Thyroid gland (tissue), 4 donors: ENCODE results near the gene SEC22A. TPM values are rescaled to one million over a fixed set of nuclear protein-coding genes. Genes with fewer than 3 reads are reported as not detected.

ENCODE experiments used
- DNase-seq, 2 donors: peaks; one replicate each; pipeline ENCODE4 v3.0.0-alpha.2; 2019
- H3K27ac ChIP-seq, 3 donors: fragments of 200-600 bp; sonication (generic); 1 replicate in 2 of 3; 2 replicates in 1 of 3; pipeline ENCODE4 v1.5.1; 2016 to 2019; ENCODE audit warnings: mild to moderate bottlenecking in 1 of 3, moderate library complexity in 1 of 3
- H3K27me3 ChIP-seq: fragments of 200-600 bp; sonication (generic); one replicate; pipeline ENCODE4 v1.5.1; 2019
- H3K36me3 ChIP-seq, 2 donors: fragments of 200-600 bp; sonication (generic); one replicate each; pipeline ENCODE4 v1.5.1; 2016 to 2019
- H3K4me1 ChIP-seq, 2 donors: fragments of 200-600 bp; sonication (generic); one replicate each; pipeline ENCODE4 v1.5.1; 2017 to 2019
- H3K4me3 ChIP-seq, 3 donors: fragments of 200-600 bp; sonication (generic); replicated peaks in 1 of 3; 1 replicate in 2 of 3; 2 replicates in 1 of 3; pipeline ENCODE4 v1.5.1; 2016; ENCODE audit warnings: mild to moderate bottlenecking in 1 of 3
- H3K9me3 ChIP-seq: fragments of 200-600 bp; sonication (generic); one replicate; pipeline ENCODE4 v1.5.1; 2017
- CTCF ChIP-seq, 6 experiments: fragments of 200-600 bp in 3 of 6; fragments of 450-650 bp in 3 of 6; sonication (generic) in 3 of 6; IDR thresholded peaks; one replicate each; pipeline ENCODE4 v1.5.1; 2016 to 2019; ENCODE audit warnings: antibody characterized with exemption in 6 of 6, mild to moderate bottlenecking in 2 of 6, inconsistent platforms in 1 of 6, moderate library complexity in 1 of 6
- POLR2A ChIP-seq, 2 donors: fragments of 450-650 bp; IDR thresholded peaks; one replicate each; pipeline ENCODE4 v1.6.1; 2017; ENCODE audit warnings: antibody characterized with exemption in 2 of 2, mild to moderate bottlenecking in 2 of 2, moderate library complexity in 1 of 2
- WGBS, 2 donors: methylation state at CpG; one replicate each; pipeline ENCODE4 v1.1.5; 2017; 5-methylcytosine and 5-hydroxymethylcytosine counted together
- intact Hi-C: fragments of 100-400 bp; cut with DNase I; formaldehyde crosslinking; loops from one replicate; pipeline ENCODE4 v1.15.1; 2023
- total RNA-seq, 4 donors: library from RNA; depleted of rRNA; stranded (reverse); fragments of >200 nt; gene quantifications; one replicate each; pipeline ENCODE4 v1.2.3, GENCODE V29; 2016

The SEC22A gene
- total RNA-seq, 4 donors from 2014 or later = 22.4 to 45.2 (median 33.6) TPM

DNA sequence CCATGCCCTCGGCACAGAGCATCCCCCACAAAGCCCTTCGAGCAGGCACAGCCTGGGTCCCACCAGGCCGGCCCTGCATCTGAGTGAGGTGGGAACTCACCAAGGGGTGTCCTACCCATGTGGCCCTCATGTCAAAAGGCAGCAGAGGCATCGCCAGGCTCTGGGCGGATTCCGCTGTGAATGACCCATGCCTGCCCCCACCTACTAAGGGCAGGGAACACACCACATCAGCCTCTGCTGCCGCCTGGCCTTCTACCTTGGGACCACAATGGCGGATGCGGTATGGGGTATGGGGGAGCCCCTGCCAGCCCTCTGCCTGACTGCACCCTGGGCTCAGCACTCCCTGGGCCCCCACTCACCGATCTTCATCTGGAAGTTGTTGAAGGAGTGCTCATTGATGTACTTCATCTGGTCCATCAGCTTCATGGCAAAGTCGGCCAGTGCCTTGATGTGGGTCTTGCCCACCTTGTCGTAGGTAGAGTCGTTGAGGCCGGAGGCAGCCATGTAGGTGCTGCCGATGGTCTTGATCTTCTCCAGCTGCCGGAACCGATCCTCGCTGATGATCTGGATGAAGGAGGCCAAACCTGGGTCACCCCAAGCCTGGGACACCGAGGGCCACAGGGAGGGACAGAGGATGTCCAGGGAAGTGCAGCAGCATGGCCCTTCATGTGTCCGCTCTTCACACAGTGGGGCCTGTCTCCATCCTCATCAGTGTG lies 87.8 kb downstream of the SEC22A start:
- H3K27ac ChIP-seq = no peak overlapping the region
- no peaks in the 10 kb centered on the region for H3K27me3 ChIP-seq
- H3K4me1 ChIP-seq = no peaks in the 10 kb centered on the region
- no peaks in the 10 kb centered on the region for H3K9me3 ChIP-seq
- WGBS, 2 donors = 95 to 96% methylated on average over 14 to 17 of the region's 20 CpGs
- no peak overlapping the region for H3K4me3 ChIP-seq
- intact Hi-C loops = no loop called here
- H3K36me3 ChIP-seq = no peaks in the 10 kb centered on the region
- TF ChIP-seq POLR2A (IDR thresholded peaks at IDR 0.05) (no peak), CTCF (IDR thresholded peaks at IDR 0.05) (no peak)
- no peak for DNase-seq

DNA sequence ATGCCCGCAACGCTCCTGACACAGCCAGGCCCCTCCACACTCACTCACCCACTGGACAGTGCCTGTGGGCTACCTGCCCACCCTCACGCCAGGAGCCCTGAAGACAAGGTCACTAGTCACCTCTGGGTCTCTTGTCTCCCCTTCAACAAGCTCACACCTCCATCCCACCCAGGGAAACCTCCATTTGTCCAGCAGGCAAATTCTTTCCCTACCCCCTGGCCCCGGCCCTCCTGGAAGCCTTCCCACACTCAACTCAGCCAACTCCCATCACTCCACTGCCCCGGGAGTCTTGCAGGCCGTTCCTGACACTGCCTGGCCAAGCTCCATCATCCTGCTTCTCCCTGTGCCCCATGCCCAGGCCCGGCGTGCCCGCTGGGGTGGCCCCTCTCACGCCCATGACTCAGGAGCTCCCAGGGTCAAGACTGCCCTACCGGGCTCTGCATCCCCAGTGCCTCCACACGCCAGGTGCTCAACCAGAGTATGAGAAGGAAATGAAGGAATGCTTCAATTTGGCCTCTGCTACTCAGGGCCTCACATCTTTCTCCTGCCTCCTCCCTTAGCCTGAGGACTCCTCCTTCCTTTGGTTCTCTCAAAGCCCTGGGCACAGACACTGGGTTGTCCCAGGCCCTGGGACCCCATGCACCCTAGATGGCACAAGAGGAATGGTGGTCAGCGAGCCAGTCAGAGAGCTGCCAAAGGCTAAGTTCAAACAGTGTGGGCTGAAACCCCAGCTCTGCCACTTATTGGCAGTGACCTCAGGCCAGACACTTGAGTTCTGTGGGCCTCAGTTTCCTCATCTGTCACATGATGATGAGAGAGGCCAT lies 88.6 kb downstream of the SEC22A start:
- H3K9me3 ChIP-seq = no peaks in the 10 kb centered on the region
- intact Hi-C loops = no loop called here
- H3K4me3 ChIP-seq = no peak overlapping the region
- TF ChIP-seq POLR2A (IDR thresholded peaks at IDR 0.05) (no peak), CTCF (IDR thresholded peaks at IDR 0.05) (no peak)
- WGBS, 2 donors = 76 to 83% methylated on average over 13 of the region's 13 CpGs
- no peak overlapping the region for H3K27ac ChIP-seq
- no peak for DNase-seq
- H3K4me1 ChIP-seq = no peaks in the 10 kb centered on the region
- no peaks in the 10 kb centered on the region for H3K27me3 ChIP-seq
- no peaks in the 10 kb centered on the region for H3K36me3 ChIP-seq

DNA sequence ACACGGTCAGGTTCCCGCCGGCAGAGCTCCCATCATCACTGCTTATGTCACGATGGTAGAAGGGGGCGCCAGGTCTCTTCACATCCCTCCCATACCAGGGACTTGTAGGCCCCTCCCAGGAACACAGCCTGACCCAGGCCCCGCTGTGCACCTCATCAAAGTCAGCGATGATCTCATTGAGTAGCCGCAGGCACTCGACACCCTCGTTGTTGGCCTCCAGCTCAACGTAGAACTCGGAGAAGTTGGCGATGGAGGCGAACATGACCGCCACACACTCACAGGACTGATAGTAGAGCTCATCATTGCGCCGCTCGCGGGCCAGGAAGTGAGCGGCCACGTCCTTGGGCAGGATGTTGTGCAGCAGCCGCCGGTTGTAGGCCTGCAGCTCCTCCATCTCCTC lies 89.2 kb downstream of the SEC22A start:
- no peaks in the 10 kb centered on the region for H3K4me1 ChIP-seq
- no peak overlapping the region for H3K27ac ChIP-seq
- no peaks in the 10 kb centered on the region for H3K9me3 ChIP-seq
- H3K27me3 ChIP-seq = no peaks in the 10 kb centered on the region
- no peaks in the 10 kb centered on the region for H3K36me3 ChIP-seq
- DNase-seq = no peak
- intact Hi-C loops = no loop called here
- WGBS, 2 donors = 88 to 91% methylated on average over 23 of the region's 23 CpGs
- no peak for TF ChIP-seq CTCF (IDR thresholded peaks at IDR 0.05)
- TF ChIP-seq POLR2A (IDR thresholded peaks at IDR 0.05) = no peak
- H3K4me3 ChIP-seq = no peak overlapping the region

GRCh38 chr3:123291404-123291803 lies 89.7 kb downstream of the SEC22A start:
- Histone ChIP-seq H3K27ac (no peak overlapping the region), H3K27me3 (no peaks in the 10 kb centered on the region), H3K4me1 (no peaks in the 10 kb centered on the region), H3K9me3 (no peaks in the 10 kb centered on the region), H3K4me3 (no peak overlapping the region), H3K36me3 (no peaks in the 10 kb centered on the region)
- WGBS, 2 donors = 76% methylated on average over 7 of the region's 7 CpGs
- no peak for DNase-seq
- TF ChIP-seq POLR2A (IDR thresholded peaks at IDR 0.05) = no peak
- TF ChIP-seq CTCF (IDR thresholded peaks at IDR 0.05) = no peak
- intact Hi-C loops = no loop called here
